ENCODE data around the gene TGFB1. TPM values are rescaled to one million over a fixed set of nuclear protein-coding genes. Genes with fewer than 3 reads are reported as not detected.

Gene TGFB1
- total RNA-seq, 2 experiments from 2014 or later = 406 to 416 TPM

- H3K4me1 Mint-ChIP-seq (ENCODE audit: low read depth) = peaks cover 95% of the 10 kb centered on the region
- ChIA-PET POLR2A (interaction anchor here (1.3 to 12.9 kb wide), 8 partner anchors 10 to 643 kb away, joined by 4 to 314 read pairs (median 8); partner anchors contain the start of genes HNRNPUL1 and TGFB1), CTCF (interaction anchor here (1.2 to 5.0 kb wide), 6 partner anchors 8 to 102 kb away, joined by 3 to 43 read pairs (median 20); partner anchors contain the start of genes HNRNPUL1 and TGFB1)
- DNase-seq (peak in 2 of 14 experiments; percentile 47 to 60), ATAC-seq (ENCODE audit: poor library complexity) (no peak)
- peak overlapping the region; percentile 95 to 97 for H3K27ac ChIP-seq (ENCODE audit: low read depth in 1 of 2, low read length in 2 of 2)
- H3K4me3 Mint-ChIP-seq = peak overlapping the region; percentile 95
- H3K27ac Mint-ChIP-seq = peak overlapping the region; percentile 97
- no peak for TF ChIP-seq CTCF (IDR thresholded peaks at IDR 0.05)
- peaks cover 87% of the 10 kb centered on the region for H3K36me3 Mint-ChIP-seq (ENCODE audit: low read depth)
- no peaks in the 10 kb centered on the region for H3K9me3 Mint-ChIP-seq
- intact Hi-C loops (cut with DNase I, micrococcal nuclease) = loop anchor here (5.0 to 10.0 kb wide), 4 partner anchors 46 to 644 kb away; partner anchors contain the start of gene TGFB1 (in 1 of the 2)
- no peaks in the 10 kb centered on the region for H3K27me3 ChIP-seq (ENCODE audit: control insufficient read depth in 1 of 2, insufficient read depth in 2 of 2, low read length in 2 of 2)
- H3K27me3 Mint-ChIP-seq = no peaks in the 10 kb centered on the region
- peaks cover 52% of the 10 kb centered on the region for H3K36me3 ChIP-seq (ENCODE audit: insufficient read depth, low read length)
- peaks cover 96% of the 10 kb centered on the region for H3K4me1 ChIP-seq (ENCODE audit: insufficient read depth, low read length)
- H3K9me3 ChIP-seq (ENCODE audit: control insufficient read depth in 1 of 2, insufficient read depth in 1 of 2, low read length in 2 of 2) = no peaks in the 10 kb centered on the region
- peak overlapping the region; percentile 46 for H3K4me3 ChIP-seq (ENCODE audit: low read length)
Observed at GRCh38 chr19:41305927-41306793, 47.6 kb downstream of the TGFB1 start.

DNA sequence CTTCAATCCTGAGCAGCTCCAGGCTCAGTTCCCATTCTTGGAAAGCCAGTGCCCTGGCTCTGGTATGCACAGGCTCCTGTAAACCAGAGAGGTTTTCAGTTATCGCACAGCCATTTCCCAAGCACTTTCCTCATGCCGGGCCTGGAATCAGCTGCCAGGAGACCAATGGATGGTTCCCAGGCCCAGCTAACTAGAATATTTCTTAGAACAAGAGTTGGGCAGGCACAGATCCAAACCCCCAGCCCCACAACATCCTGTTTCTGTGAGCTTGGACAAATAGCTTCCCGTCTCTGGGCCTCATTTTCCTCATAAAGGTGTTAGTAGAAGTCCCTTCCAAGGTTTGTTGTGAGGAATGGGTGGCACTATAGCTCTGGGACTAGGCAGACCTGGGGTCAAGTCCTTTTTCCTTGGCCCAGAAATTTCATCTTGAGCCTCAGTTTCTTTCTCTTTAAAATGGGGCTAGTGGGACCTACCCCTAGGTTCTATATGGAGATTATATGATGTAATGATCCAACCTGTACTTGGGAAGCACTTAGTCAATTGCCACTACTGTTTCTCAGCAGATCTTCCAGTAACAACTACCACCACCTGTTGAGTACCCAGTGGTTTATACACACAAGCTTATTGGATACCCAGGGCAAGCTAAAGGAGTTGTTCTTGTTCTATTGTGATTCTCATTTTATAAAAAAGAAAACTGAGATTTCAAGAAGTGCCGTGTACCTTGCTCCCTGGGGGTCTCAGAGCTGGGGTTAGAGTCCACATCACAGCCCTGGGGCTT lies 48.8 kb downstream of the TGFB1 start:
- peaks cover 98% of the 10 kb centered on the region for H3K4me1 Mint-ChIP-seq (ENCODE audit: low read depth)
- DNase-seq = no peak
- H3K36me3 Mint-ChIP-seq (ENCODE audit: low read depth) = peaks cover 91% of the 10 kb centered on the region

More for the DNA sequence above, 48.8 kb downstream of the TGFB1 start:
- H3K27ac Mint-ChIP-seq = peak overlapping the region; percentile 97
- H3K27ac ChIP-seq (ENCODE audit: low read depth in 1 of 2, low read length in 2 of 2) = peak overlapping the region; percentile 73 to 97
- TF ChIP-seq CTCF (IDR thresholded peaks at IDR 0.05) = no peak
- ChIA-PET CTCF (interaction anchor here (0.8 to 1.3 kb wide), 3 partner anchors 40 to 101 kb away, joined by 3 to 5 read pairs (median 4); no protein-coding TSS in a partner anchor), POLR2A (interaction anchor here (1.0 to 12.9 kb wide), 7 partner anchors 9 to 642 kb away, joined by 4 to 314 read pairs (median 8); partner anchors contain the start of gene HNRNPUL1)
- peaks cover 98% of the 10 kb centered on the region for H3K4me1 ChIP-seq (ENCODE audit: insufficient read depth, low read length)
- peak overlapping the region; percentile 44 for H3K4me3 ChIP-seq (ENCODE audit: low read length)
- H3K27me3 Mint-ChIP-seq = no peaks in the 10 kb centered on the region
- peaks cover 65% of the 10 kb centered on the region for H3K36me3 ChIP-seq (ENCODE audit: insufficient read depth, low read length)
- H3K9me3 ChIP-seq (ENCODE audit: control insufficient read depth in 1 of 2, insufficient read depth in 1 of 2, low read length in 2 of 2) = no peaks in the 10 kb centered on the region
- H3K4me3 Mint-ChIP-seq = peak overlapping the region; percentile 54
- no peak for ATAC-seq (ENCODE audit: poor library complexity)
- intact Hi-C loops (cut with DNase I, micrococcal nuclease) = loop anchor here (5.0 to 10.0 kb wide), 4 partner anchors 47 to 643 kb away; partner anchors contain the start of gene TGFB1 (in 1 of the 2)
- H3K9me3 Mint-ChIP-seq = no peaks in the 10 kb centered on the region
- H3K27me3 ChIP-seq (ENCODE audit: control insufficient read depth in 1 of 2, insufficient read depth in 2 of 2, low read length in 2 of 2) = no peaks in the 10 kb centered on the region
